Posterior cingulate gyrus (tissue), 11 donors: ENCODE measurements around the gene TPSD1.
A peak's percentile ranks its signal among the peaks of the same experiment; 100 is the strongest.
"Not testable (repeated sequence)": the region's sequence is repeated elsewhere in the genome, so short reads cannot be mapped to it uniquely, and the experiment has no call there.

ENCODE experiments used
- DNase-seq, 10 donors: peaks; one replicate each; pipeline versions ENCODE4 v3.0.0 to v3.0.0-alpha.2; 2020 to 2021; ENCODE audit warnings: mixed read lengths in 3 of 10
- intact Hi-C: fragments of 100-400 bp; cut with DNase I; formaldehyde crosslinking; loops from one replicate; pipeline ENCODE4 v1.15.1; 2023

TPSD1 gene

GRCh38 chr16:1292208-1292607 is 36.3 kb downstream of the TPSD1 start:
- DNase-seq, intact Hi-C loops: not testable (repeated sequence)

DNA sequence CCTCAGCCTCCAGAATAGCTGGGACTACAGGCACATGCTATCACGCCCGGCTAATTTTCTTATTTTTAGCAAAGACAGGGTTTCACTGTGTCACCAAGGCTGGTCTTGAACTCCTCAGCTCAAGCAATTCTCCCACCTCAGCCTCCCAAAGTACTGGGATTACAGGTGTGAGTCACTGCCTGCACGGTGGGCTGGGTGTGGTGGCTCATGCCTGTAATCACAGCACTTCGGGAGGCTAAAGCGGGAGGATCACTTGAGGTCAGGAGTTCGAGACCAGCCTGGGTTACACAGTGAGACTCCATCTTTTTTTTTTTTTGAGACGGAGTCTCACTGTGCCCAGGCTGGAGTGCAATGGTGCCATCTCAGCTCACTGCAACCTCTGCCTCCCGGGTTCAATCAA is 36.9 kb downstream of the TPSD1 start:
- DNase-seq, intact Hi-C loops: not testable (repeated sequence)

- DNase-seq = no peak
- intact Hi-C loops = no loop called here
Measured at GRCh38 chr16:1293921-1294656, 38.2 kb downstream of the TPSD1 start.

DNA sequence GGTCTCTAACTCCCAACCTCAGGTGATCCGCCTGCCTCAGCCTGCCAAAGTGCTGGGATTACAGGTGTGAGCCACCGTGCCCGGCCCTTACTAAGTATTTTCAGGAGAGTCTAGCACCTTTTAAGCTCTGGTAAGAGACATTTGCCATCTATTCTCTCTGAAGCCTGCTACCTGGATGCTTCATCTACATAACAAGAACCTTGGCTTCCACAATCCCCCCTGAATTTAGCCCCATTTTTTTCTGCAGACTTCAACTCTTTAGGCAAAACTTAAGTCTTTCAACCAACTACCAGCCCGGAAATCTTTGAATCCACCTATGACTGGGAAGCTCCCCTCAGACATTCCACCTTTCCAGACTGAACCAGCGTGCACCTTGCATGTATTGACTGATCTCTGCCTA is 39.6 kb downstream of the TPSD1 start:
- intact Hi-C loops = no loop called here
- DNase-seq = no peak

- intact Hi-C loops, DNase-seq: not testable (repeated sequence)
Measured at GRCh38 chr16:1296688-1297017, 40.8 kb downstream of the TPSD1 start.

DNA sequence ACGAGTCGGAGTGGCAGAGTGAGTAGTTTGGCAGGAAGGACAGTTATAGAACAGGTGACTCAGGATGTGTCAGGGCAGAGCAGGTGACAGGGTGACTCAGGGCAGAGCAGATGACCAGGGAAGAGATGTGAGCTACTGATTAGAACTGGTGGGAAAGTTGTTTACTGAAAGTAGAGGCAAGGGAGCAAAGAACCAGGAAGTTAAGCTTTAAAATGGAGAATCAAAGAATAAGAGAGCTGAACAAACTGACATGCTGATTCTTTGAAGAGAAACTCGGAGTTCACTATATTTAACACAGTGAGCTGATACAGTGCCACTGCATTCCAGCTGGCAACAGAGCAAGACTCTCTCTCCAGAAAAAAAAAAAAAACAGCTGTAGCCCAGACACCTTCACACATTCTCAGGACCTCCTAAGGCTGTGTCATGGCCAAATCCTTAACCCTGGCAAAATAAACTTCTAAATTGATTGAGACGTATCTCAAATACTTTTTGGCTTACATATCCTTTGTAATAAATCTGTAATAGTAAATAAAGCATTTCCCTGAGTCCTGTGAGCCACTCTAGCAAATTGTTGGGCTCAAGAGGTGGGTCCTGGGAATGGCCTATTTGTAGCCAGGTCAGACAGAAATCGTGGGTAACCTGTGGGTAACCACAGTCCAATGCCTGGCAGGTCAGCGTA is 41.3 kb downstream of the TPSD1 start:
- no peak for DNase-seq
- intact Hi-C loops = no loop called here

- intact Hi-C loops = no loop called here
- no peak for DNase-seq
Measured at GRCh38 chr16:1298406-1298805, 42.5 kb downstream of the TPSD1 start.

DNA sequence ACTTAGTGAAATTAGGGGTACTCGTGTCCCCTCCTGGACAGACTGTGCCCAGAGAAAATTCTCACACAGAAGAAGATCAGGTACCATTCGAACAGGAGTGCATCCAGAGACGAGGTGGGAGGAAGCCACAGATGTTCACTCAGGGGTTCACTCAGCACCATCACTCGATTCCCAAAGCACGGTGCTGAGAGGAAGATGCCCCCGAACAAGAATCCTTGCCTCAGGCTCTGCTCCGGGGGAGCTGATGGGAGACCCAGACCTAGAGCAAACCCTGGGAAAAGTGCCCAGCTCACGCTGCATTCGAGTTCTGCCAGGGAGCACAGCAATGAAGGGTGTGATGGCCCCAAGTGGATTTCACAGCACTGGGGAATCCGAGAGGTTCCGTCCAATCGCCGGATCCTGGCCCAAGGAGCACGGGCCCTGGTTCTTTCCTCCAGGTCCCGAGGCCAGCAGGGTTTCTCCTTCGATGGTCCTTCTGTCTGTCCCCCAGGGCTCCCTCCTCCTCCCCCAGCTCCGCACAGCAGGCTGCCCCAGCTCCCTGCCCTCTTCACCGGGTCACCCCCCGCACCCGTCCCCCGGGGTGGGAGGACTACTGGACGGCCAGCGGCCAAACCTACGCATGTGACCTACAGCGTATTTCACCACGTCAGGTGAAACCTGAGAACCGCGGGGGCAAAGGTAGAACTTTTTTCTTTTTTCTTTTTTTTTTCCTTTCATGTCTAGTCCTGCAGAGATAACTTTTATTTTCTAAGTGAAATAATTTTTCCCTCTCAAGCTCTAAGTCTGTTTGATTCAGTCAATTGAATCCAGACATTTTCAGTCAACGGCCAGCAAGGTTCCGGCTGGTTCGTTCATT is 43.4 kb downstream of the TPSD1 start:
- intact Hi-C loops = no loop called here
- DNase-seq = no peak

DNA sequence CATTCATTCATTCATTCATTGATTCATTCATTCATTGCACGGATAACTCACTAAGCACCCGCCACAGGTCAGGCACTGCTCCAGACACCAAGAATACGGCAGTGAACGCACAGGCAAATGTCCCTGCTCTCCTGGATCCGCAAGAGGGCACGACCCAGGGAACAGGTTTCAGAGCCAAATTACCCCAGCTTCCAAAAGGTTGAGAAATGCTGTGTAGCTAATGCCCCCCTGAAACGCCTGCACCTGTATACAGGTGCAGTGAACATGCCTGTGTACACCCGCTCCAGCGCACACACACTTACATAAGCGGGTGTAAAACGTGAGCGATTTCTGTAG is 44.0 kb downstream of the TPSD1 start:
- intact Hi-C loops = loop anchor here (5.0 to 10.0 kb wide), 2 partner anchors 52 to 105 kb away; partner anchors contain the start of genes GNPTG and TSR3
- DNase-seq = no peak

DNA sequence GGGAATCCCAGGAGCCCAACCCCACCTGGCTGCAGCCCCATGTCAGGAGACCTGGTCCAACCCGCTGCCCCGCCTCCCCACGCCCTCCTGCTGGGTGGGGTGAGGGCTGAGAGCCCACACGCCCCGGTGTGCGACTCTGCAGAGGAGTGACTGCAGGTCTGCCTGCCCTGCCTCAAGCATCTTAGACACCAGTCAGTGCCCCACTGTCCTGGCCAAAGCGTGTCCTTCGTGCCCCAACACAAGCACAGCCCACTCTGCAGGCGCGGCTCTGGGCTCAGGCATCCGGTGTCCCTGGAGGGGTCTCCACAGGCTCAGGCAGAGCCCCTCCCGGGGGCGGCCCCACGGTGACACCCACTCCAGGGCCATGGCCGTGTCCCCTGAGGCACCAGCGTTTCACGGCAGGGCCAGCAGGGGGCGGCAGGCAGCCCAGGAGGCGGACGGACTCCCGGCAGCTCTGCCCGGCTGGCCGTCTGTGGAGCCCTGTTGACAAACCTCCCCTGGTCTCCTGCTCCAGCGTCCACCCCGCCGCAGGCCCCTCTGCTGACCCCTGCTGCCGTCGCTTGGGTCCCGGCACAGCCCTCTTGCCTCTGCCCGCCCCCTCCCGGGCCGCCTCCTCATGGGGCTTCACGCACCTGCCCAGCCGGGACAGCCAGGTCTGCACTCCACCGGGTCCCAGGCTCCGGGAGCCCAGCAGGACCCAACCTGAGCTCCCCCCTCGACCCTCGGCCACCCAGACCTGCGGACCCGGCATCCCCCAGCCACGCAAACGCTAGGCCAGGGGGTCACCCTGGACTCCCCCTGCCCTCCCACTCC is 45.0 kb downstream of the TPSD1 start:
- peak in 9 of 10 donors; percentile 47 to 95 (median 67) for DNase-seq
- intact Hi-C loops = loop anchor here (5.0 to 10.0 kb wide), 2 partner anchors 51 to 104 kb away; partner anchors contain the start of genes GNPTG and TSR3

DNA sequence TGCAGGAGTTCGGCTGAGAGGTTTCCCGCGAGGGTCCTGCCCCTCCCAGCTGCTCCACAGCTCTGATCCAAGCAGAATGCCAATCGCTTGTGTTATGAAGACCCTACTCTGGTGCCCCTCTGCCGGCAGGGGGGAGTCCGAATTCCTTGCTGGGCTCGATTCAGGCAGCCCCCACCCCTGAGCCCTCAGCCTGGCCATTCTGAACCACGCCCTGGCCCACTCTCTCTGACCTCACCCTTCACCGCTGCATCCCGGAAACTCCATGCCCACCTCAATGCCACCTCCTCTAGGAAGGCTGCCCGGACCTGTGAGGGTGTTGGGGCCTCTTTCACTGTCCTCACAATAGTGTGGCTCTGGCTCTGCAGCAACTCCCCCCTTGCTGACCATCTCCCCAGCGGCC is 45.7 kb downstream of the TPSD1 start:
- intact Hi-C loops = loop anchor here (5.0 to 10.0 kb wide), 2 partner anchors 51 to 103 kb away; partner anchors contain the start of genes GNPTG and TSR3
- DNase-seq = no peak

- no peak for DNase-seq
- intact Hi-C loops = loop anchor here (10.0 kb wide), 1 partner anchor 99 kb away; no protein-coding TSS in a partner anchor
Measured at GRCh38 chr16:1305823-1306222, 50.0 kb downstream of the TPSD1 start.

GRCh38 chr16:1306334-1306733 is 50.5 kb downstream of the TPSD1 start:
- intact Hi-C loops = loop anchor here (10.0 kb wide), 1 partner anchor 98 kb away; no protein-coding TSS in a partner anchor
- no peak for DNase-seq

GRCh38 chr16:1308036-1308976 is 52.4 kb downstream of the TPSD1 start:
- no peak for DNase-seq
- intact Hi-C loops = loop anchor here (10.0 kb wide), 1 partner anchor 96 kb away; no protein-coding TSS in a partner anchor
